H1 (cell line): ENCODE measurements around the gene GABRD. TPM values are rescaled to one million over a fixed set of nuclear protein-coding genes. Genes with fewer than 3 reads are reported as not detected.

Experiments used
- CTCF ChIA-PET: fragments of 300-600 bp; sonication (Branson Sonifier 250); formaldehyde crosslinking; loops from one replicate; lab custom pipeline; 2021; ENCODE audit not compliant: partially characterized antibody; lab: Charles Lee
- POLR2A ChIA-PET: fragments of 300-600 bp; sonication (Branson Sonifier 250); formaldehyde crosslinking; loops from one replicate; lab custom pipeline; 2021; ENCODE audit warnings: inconsistent platforms; ENCODE audit not compliant: partially characterized antibody; lab: Charles Lee
- DNase-seq, 2 experiments: peaks; one replicate each; pipeline versions ENCODE4 v3.0.0 to v3.0.0-alpha.2; 2010 to 2022; ENCODE audit warnings: low spot score in 2 of 2, low read depth in 1 of 2, mixed read lengths in 1 of 2
- FAIRE-seq: peaks from 2 replicates; lab custom pipeline; 2011; peaks lifted over from hg19 to GRCh38; lab: Jason Lieb, UNC
- H2AFZ ChIP-seq: 2 replicates; pipeline ENCODE4 v1.8.1; 2012; ENCODE audit warnings: low read length, inconsistent platforms
- H2AK5ac ChIP-seq: 2 replicates; pipeline ENCODE4 v1.6.1; 2013; ENCODE audit warnings: low read depth, low read length
- H2BK120ac ChIP-seq: replicated peaks from 2 replicates; pipeline ENCODE3; 2013; ENCODE audit warnings: low read depth, low read length, inconsistent platforms
- H2BK12ac ChIP-seq: 2 replicates; pipeline ENCODE4 v1.6.1; 2013; ENCODE audit warnings: low read depth, low read length
- H2BK15ac ChIP-seq: 2 replicates; pipeline ENCODE4 v1.6.1; 2013; ENCODE audit warnings: low read length
- H2BK20ac ChIP-seq: 2 replicates; pipeline ENCODE4 v1.6.1; 2013; ENCODE audit warnings: low read length
- H2BK5ac ChIP-seq: 2 replicates; pipeline ENCODE4 v1.6.1; 2013; ENCODE audit warnings: low read depth, low read length
- H3K14ac ChIP-seq: 2 replicates; pipeline ENCODE4 v1.6.1; 2013; ENCODE audit warnings: inconsistent platforms; ENCODE audit not compliant: insufficient read length
- H3K18ac ChIP-seq: 2 replicates; pipeline ENCODE4 v1.6.1; 2013; ENCODE audit warnings: low read length; ENCODE audit errors: extremely low read depth
- H3K23ac ChIP-seq: 2 replicates; pipeline ENCODE4 v1.6.1; 2013; ENCODE audit warnings: inconsistent platforms; ENCODE audit not compliant: insufficient read length
- H3K23me2 ChIP-seq: 2 replicates; pipeline ENCODE4 v1.6.1; 2013; ENCODE audit warnings: low read depth, low read length
- H3K27ac ChIP-seq: 2 replicates; pipeline ENCODE4 v1.6.1; 2011; ENCODE audit warnings: low read depth, low read length, inconsistent platforms
- H3K27me3 ChIP-seq, 4 experiments: replicated peaks in 1 of 4; 1 replicate in 1 of 4; 2 replicates in 3 of 4; pipeline versions ENCODE4 v1.6.1 to v1.8.1; 2011 to 2013; ENCODE audit warnings: low read length in 3 of 4, mild to moderate bottlenecking in 3 of 4, inconsistent platforms in 2 of 4, mixed read lengths in 2 of 4, moderate library complexity in 1 of 4; ENCODE audit not compliant: control insufficient read depth in 3 of 4, insufficient read depth in 3 of 4; ENCODE audit errors: extremely low read depth in 1 of 4
- H3K36me3 ChIP-seq, 4 experiments: 2 replicates each; pipeline versions ENCODE4 v1.6.1 to v1.8.1; 2011 to 2013; ENCODE audit warnings: mild to moderate bottlenecking in 4 of 4, low read length in 3 of 4, moderate library complexity in 2 of 4, control low read depth in 1 of 4, inconsistent platforms in 1 of 4; ENCODE audit not compliant: insufficient read depth in 4 of 4, control insufficient read depth in 2 of 4
- H3K4ac ChIP-seq: replicated peaks from 2 replicates; pipeline ENCODE3; 2013; ENCODE audit warnings: low read length, low read depth, mixed read lengths, inconsistent platforms; ENCODE audit not compliant: insufficient read length
- H3K4me1 ChIP-seq, 4 experiments: replicated peaks in 1 of 4; 1 replicate in 1 of 4; 2 replicates in 3 of 4; pipeline versions ENCODE4 v1.6.1 to v1.8.1; 2011 to 2013; ENCODE audit warnings: low read length in 3 of 4, inconsistent platforms in 2 of 4, mixed read lengths in 1 of 4; ENCODE audit not compliant: insufficient read depth in 4 of 4, control insufficient read depth in 3 of 4
- H3K4me2 ChIP-seq, 2 experiments: 2 replicates each; pipeline versions ENCODE4 v1.6.1 to v1.8.1; 2011 to 2013; ENCODE audit warnings: low read depth in 2 of 2, low read length in 2 of 2, control low read depth in 1 of 2, inconsistent platforms in 1 of 2, mild to moderate bottlenecking in 1 of 2; ENCODE audit not compliant: insufficient read depth in 1 of 2
- H3K4me3 ChIP-seq, 4 experiments: fragments of 200-600, 300-600 bp in 1 of 4; sonication (generic), shearing (Covaris generic), sonication (Bioruptor Twin) in 1 of 4; 2 replicates each; pipeline versions ENCODE4 v1.5.1 to v1.8.1; 2011 to 2016; ENCODE audit warnings: low read length in 4 of 4, low read depth in 3 of 4, control low read depth in 2 of 4, inconsistent platforms in 2 of 4, mild to moderate bottlenecking in 2 of 4, mixed read lengths in 1 of 4, moderate library complexity in 1 of 4; ENCODE audit not compliant: insufficient read depth in 2 of 4; ENCODE audit errors: extremely low read depth in 1 of 4
- H3K56ac ChIP-seq: replicated peaks from 2 replicates; pipeline ENCODE3; 2013; ENCODE audit warnings: low read depth, mild to moderate bottlenecking, mixed read lengths, low read length, inconsistent platforms; ENCODE audit not compliant: insufficient read length
- H3K79me1 ChIP-seq: 2 replicates; pipeline ENCODE4 v1.6.1; 2013; ENCODE audit warnings: low read depth, low read length, control low read depth
- H3K79me2 ChIP-seq, 2 experiments: 2 replicates each; pipeline versions ENCODE4 v1.6.1 to v1.8.1; 2012 to 2013; ENCODE audit warnings: low read length in 2 of 2, mild to moderate bottlenecking in 2 of 2, inconsistent platforms in 1 of 2; ENCODE audit not compliant: insufficient read depth in 2 of 2, control insufficient read depth in 1 of 2
- H3K9ac ChIP-seq, 4 experiments: replicated peaks in 1 of 4; 1 replicate in 1 of 4; 2 replicates in 3 of 4; pipeline versions ENCODE4 v1.6.1 to v1.8.1; 2011 to 2013; ENCODE audit warnings: low read depth in 3 of 4, low read length in 3 of 4, control low read depth in 2 of 4, mild to moderate bottlenecking in 2 of 4, moderate library complexity in 2 of 4, inconsistent platforms in 1 of 4; ENCODE audit errors: extremely low read depth in 1 of 4
- H3K9me3 ChIP-seq, 2 experiments: 2 replicates each; pipeline versions ENCODE4 v1.6.1 to v1.8.1; 2012 to 2013; ENCODE audit warnings: mild to moderate bottlenecking in 2 of 2, moderate library complexity in 2 of 2, control low read depth in 1 of 2, inconsistent platforms in 1 of 2, low read depth in 1 of 2, low read length in 1 of 2, mixed read lengths in 1 of 2; ENCODE audit not compliant: insufficient read depth in 2 of 2
- H4K20me1 ChIP-seq, 2 experiments: replicated peaks in 1 of 2; 2 replicates each; pipeline versions ENCODE3 to v1.8.1; 2011 to 2013; ENCODE audit warnings: inconsistent platforms in 2 of 2, low read length in 2 of 2, mild to moderate bottlenecking in 1 of 2; ENCODE audit not compliant: insufficient read depth in 2 of 2, control insufficient read depth in 1 of 2
- H4K5ac ChIP-seq: 2 replicates; pipeline ENCODE4 v1.6.1; 2013; ENCODE audit warnings: low read length, low read depth, mixed read lengths, inconsistent platforms; ENCODE audit not compliant: insufficient read length
- H4K8ac ChIP-seq: 2 replicates; pipeline ENCODE4 v1.8.0; 2013; ENCODE audit warnings: mild to moderate bottlenecking, moderate library complexity, low read length, inconsistent platforms; ENCODE audit not compliant: insufficient read depth; ENCODE audit errors: extremely low read depth
- H4K91ac ChIP-seq: replicated peaks from 2 replicates; pipeline ENCODE3; 2013; ENCODE audit warnings: low read length, mixed read lengths, inconsistent platforms; ENCODE audit not compliant: insufficient read length
- CTBP2 ChIP-seq: IDR thresholded peaks from 2 replicates; pipeline ENCODE4 v1.7.0; 2011; ENCODE audit warnings: borderline replicate concordance, mild to moderate bottlenecking, moderate library complexity, mixed read lengths, low read length; ENCODE audit not compliant: insufficient read depth, insufficient read length
- GABPA ChIP-seq: IDR thresholded peaks from 2 replicates; pipeline ENCODE4 v1.6.1; 2011; ENCODE audit warnings: mild to moderate bottlenecking, low read length, moderate library complexity, borderline replicate concordance; ENCODE audit not compliant: insufficient read depth
- POU5F1 ChIP-seq: IDR thresholded peaks from 2 replicates; pipeline ENCODE4 v1.6.1; 2011; ENCODE audit warnings: low read depth, mild to moderate bottlenecking, low read length, moderate library complexity
- RXRA ChIP-seq: IDR thresholded peaks from 2 replicates; pipeline ENCODE4 v1.6.1; 2011; ENCODE audit warnings: low read depth, mild to moderate bottlenecking, low read length, moderate library complexity; ENCODE audit not compliant: insufficient read depth
- WGBS, 2 experiments: shearing (Covaris generic) in 1 of 2; methylation state at CpG; one replicate each; pipeline versions ENCODE4 v1.1.6 to v1.1.7; 2013 to 2015; ENCODE audit warnings: low lambda C conversion rate in 2 of 2, mixed read lengths in 2 of 2, inconsistent platforms in 1 of 2, low coverage in 1 of 2, missing lambda C conversion rate in 1 of 2; ENCODE audit not compliant: insufficient replicate concordance in 2 of 2, insufficient coverage in 1 of 2, insufficient read length in 1 of 2; ENCODE audit errors: extremely low coverage in 1 of 2, missing lambda C conversion rate in 1 of 2; 5-methylcytosine and 5-hydroxymethylcytosine counted together
- polyA plus RNA-seq, 7 experiments: library from polyadenylated mRNA; depleted of rRNA in 3 of 7; stranded (reverse) in 5 of 7; unstranded in 2 of 7; fragments of >200 nt in 5 of 7; fragments of 200-250 nt in 2 of 7; gene quantifications; 1 replicate in 5 of 7; 2 replicates in 1 of 7; 4 replicates in 1 of 7; pipeline versions ENCODE4 v1.2.1 to v1.2.3, GENCODE V29; 2011 to 2013; ENCODE audit warnings: missing spikeins in 2 of 7, mixed read lengths in 2 of 7
- total RNA-seq: library from RNA; stranded (reverse); fragmentation: NEBNext Ultra II Directional; extraction: Animal tissue kit (Norgen Biotek cat#: 25700); gene quantifications from 2 replicates; pipeline ENCODE4 v1.2.1, GENCODE V29; 2021
- TF ChIP-seq, protein P1 (sequence below): IDR thresholded peaks from 2 replicates; pipeline ENCODE4 v1.6.1; 2011; ENCODE audit warnings: low read length, improper control_type of control experiment
- TF ChIP-seq, protein P2 (sequence below), 3 experiments: IDR thresholded peaks; 1 replicate in 2 of 3; 2 replicates in 1 of 3; pipeline versions ENCODE4 v1.5.1 to v1.6.1; 2011; ENCODE audit warnings: low read length in 3 of 3, mild to moderate bottlenecking in 3 of 3, inconsistent platforms in 2 of 3, low read depth in 1 of 3, moderate library complexity in 1 of 3; ENCODE audit not compliant: insufficient read depth in 1 of 3; ENCODE audit errors: control extremely low read depth in 1 of 3
- TF ChIP-seq, protein P3 (sequence below): IDR thresholded peaks from 2 replicates; pipeline ENCODE4 v1.6.1; 2012; ENCODE audit warnings: inconsistent platforms

The GABRD gene
- total and polyA plus RNA-seq, 2 of the 8 experiments (the other 6 are each of a cell fraction or from before 2014, with no cell fraction given): 1.8 to 3.0 TPM

DNA sequence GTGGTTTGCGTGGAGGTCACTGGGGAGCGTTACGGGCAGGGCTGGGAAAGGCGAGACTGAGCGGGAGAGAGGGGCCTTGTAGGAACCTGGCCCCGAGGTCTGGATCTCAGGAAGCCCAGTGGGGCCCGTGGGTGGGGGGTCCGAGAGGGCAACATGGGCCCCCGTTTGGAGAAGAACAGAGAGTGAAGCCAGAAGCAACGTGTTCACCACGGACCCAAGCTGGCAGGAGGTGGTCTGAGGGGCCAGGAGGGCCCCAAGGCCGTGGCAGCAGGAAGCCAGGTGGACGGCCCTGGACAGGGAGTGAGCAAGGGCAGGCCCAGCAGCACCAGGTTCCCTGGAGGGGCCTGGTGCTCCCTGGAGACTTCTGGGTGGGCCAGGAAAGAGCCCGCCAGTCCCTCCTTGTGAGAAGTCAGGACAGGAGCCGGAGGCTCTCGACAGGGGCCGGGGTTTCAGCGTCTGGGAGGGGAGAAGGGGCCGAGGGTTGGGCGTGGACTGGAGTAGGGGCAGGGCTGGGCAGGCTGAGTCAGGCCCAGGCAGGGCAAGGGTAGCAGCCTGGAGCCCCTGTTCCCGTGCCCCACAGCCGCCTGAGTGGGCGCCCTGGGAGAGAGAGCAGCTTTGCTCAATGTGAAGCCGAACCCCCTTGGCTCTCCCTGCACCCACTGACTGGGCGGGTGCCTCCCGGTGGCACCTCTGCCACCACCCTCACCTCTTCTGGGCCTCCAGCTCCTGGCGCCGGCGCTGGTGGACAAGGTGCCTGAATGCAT lies 49.0 kb upstream of the GABRD start:
- H3K79me2 ChIP-seq: no peaks in the 10 kb centered on the region
- H4K91ac ChIP-seq: no peak overlapping the region
- H4K20me1 ChIP-seq: peaks cover 0 to 10% of the 10 kb centered on the region in 2 experiments
- H3K79me1 ChIP-seq: peaks cover 5% of the 10 kb centered on the region
- H2BK15ac ChIP-seq: no peak overlapping the region
- no peak overlapping the region for H2BK12ac ChIP-seq
- no peak overlapping the region for H3K27ac ChIP-seq
- H2BK5ac ChIP-seq: peak overlapping the region; percentile 11; the same call in 1 of the 2 replicates
- no peak overlapping the region for H3K23ac ChIP-seq
- FAIRE-seq (no peak), DNase-seq (no peak)
- no peak overlapping the region for H2AK5ac ChIP-seq
- no peak overlapping the region for H2BK120ac ChIP-seq
- H2AFZ ChIP-seq: no peak overlapping the region
- H3K27me3 ChIP-seq: no peaks in the 10 kb centered on the region
- no peak overlapping the region for H3K9ac ChIP-seq
- POLR2A ChIA-PET: no interaction called here
- H3K23me2 ChIP-seq: no peaks in the 10 kb centered on the region; the same call in 1 of the 2 replicates
- H3K36me3 ChIP-seq: no peaks in the 10 kb centered on the region; a peak in 1 of 8 replicates
- peaks cover 6 to 10% of the 10 kb centered on the region in 2 experiments; a peak in 2 of 4 replicates for H3K9me3 ChIP-seq
- H4K8ac ChIP-seq: no peak overlapping the region; the same call in none of the 2 replicates
- CTCF ChIA-PET: interaction anchor here (0.8 to 3.3 kb wide), 6 partner anchors 9 to 26 kb away, joined by 3 to 19 read pairs (median 4); no protein-coding TSS in a partner anchor
- no peaks in the 10 kb centered on the region for H3K4me1 ChIP-seq
- no peak overlapping the region for H3K4me3 ChIP-seq
- no peak overlapping the region for H2BK20ac ChIP-seq
- no peak overlapping the region for H3K14ac ChIP-seq
- H3K4me2 ChIP-seq: no peak overlapping the region
- H3K4ac ChIP-seq: no peak overlapping the region
- H3K56ac ChIP-seq: no peak overlapping the region
- WGBS, 2 experiments: 96% methylated on average over 19 of the region's 29 CpGs; no CpG with 5 or more reads in 1 of the 2 experiments
- H3K18ac ChIP-seq: no peak overlapping the region
- no peak overlapping the region for H4K5ac ChIP-seq
- TF ChIP-seq, protein P1, sequence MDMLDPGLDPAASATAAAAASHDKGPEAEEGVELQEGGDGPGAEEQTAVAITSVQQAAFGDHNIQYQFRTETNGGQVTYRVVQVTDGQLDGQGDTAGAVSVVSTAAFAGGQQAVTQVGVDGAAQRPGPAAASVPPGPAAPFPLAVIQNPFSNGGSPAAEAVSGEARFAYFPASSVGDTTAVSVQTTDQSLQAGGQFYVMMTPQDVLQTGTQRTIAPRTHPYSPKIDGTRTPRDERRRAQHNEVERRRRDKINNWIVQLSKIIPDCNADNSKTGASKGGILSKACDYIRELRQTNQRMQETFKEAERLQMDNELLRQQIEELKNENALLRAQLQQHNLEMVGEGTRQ: no peak
- TF ChIP-seq RXRA: no peak
- TF ChIP-seq GABPA: no peak
- TF ChIP-seq CTBP2: no peak
- TF ChIP-seq, protein P2, sequence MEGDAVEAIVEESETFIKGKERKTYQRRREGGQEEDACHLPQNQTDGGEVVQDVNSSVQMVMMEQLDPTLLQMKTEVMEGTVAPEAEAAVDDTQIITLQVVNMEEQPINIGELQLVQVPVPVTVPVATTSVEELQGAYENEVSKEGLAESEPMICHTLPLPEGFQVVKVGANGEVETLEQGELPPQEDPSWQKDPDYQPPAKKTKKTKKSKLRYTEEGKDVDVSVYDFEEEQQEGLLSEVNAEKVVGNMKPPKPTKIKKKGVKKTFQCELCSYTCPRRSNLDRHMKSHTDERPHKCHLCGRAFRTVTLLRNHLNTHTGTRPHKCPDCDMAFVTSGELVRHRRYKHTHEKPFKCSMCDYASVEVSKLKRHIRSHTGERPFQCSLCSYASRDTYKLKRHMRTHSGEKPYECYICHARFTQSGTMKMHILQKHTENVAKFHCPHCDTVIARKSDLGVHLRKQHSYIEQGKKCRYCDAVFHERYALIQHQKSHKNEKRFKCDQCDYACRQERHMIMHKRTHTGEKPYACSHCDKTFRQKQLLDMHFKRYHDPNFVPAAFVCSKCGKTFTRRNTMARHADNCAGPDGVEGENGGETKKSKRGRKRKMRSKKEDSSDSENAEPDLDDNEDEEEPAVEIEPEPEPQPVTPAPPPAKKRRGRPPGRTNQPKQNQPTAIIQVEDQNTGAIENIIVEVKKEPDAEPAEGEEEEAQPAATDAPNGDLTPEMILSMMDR (IDR thresholded peaks at IDR 0.05; ENCODE audit: control extremely low read depth in 1 of 3, insufficient read depth in 1 of 3, low read depth in 1 of 3, low read length in 3 of 3): no peak
- no peak for TF ChIP-seq POU5F1
- TF ChIP-seq, protein P3, sequence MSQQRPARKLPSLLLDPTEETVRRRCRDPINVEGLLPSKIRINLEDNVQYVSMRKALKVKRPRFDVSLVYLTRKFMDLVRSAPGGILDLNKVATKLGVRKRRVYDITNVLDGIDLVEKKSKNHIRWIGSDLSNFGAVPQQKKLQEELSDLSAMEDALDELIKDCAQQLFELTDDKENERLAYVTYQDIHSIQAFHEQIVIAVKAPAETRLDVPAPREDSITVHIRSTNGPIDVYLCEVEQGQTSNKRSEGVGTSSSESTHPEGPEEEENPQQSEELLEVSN: no peak
